Measurements from ENCODE around the gene SREBF1.

The SREBF1 gene

DNA sequence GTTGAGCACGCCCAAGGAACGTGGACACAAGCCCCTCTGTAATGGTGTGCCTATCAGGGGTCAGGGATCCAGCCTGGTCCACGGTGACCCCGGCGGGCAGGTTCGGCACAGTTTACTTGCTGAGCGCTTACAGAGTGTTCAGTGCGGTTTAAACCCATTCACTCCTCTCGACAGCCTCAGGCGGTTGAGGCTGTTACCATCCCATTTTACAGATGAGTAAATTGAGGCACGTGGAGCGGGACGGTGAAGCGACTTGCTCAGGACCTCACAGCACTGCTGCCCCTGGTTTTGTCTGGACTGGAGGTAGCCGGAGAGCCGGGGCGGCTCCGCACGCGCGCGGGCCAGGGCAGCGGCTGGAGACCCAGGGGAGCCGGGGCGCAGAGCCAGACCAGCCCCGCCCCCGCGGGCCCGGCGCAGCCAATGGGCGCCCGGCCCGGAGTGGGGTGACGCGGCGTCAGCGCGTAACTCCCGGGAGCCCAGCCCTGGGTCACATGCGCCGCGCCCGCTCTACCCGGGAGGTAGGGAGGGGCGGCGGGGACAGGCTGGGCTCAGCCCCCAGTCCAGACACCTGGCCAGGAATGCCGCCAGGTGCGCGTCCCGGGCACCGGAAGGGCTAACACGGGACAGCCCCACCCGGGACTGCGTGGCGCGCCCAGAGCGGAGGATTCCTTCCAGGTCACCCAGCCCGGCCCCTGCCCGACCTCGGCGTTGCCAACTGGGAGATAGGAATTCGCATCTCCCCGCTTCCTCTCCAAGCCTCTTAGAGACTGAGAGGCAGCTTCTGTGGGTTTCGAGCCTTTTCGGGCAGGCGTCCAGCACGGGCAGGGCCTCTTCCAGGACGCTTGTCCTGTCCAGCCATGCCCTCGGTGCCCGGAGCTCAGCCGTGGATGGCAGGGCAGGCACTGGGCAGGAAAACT is 3.3 kb upstream of the SREBF1 start:
- DNase-seq, result peak; percentile 95

DNA sequence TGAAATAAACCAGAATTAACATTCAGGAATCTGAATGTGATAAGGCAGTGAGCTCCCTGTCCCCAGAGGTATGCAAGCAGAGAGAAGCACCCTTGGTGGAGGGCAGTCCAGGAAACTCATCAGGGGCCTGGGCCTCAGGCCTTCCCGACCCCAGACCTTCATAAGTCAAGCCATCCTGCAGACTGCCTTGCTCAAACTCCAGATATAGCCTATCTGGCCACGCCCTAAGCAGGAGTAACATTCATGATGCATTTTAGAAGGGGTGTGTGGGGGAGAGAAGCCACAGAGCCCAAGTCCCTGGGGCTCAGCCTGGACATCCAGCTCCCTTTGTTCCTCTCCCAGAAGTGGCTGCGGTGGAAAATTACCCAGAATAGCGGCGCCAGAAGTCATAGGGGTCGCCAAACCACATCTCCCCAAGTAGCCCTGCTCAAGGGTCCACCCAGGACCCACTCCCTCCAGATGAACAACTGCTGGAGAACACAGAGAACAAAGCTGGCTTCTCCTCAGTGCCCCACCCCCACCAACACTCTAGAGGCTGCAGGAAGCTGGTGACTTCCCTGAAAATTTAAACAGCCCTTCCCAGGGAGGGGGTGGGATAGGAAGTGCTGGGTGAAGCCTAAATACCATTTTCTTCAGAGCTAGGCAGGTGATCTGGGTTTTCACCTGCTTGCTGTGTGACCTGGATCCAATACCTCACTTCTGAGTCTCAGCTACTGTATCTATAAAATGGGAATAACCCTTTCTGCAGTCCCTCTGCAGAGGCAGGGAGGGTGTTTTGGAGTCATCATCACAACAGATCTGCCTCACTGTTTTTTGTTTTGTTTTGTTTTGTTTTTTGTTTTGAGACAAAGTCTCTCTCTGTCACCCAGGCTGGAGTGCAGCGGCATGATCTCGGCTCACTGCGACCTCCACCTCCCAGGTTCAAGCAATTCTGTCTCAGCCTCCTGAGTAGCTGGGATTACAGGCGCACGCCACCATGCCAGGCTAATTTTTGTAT is 1.5 kb upstream of the SREBF1 start:
- no peak for DNase-seq

DNA sequence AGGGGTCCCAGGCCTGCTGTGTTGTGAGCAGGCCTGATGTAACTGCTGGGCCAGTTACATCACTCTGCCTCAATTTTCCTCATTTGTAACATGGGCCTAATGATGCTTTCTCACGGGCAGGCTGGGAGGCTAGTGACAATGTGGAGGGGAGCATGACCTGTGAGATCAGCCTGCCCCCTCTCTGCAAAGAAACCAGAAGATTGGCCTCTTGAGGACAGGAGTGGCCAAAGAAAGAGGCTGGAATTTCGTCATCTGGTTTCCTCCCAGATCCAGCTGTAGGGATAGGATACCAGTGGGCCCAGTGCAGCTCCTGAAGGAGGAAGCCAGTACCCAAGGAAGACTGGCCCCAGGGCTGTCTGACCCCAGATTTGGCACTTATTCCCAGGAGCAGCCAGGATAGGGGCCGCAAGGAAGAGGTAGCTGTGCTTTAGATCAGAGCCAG is 615 bp upstream of the SREBF1 start:
- no peak for DNase-seq

DNA sequence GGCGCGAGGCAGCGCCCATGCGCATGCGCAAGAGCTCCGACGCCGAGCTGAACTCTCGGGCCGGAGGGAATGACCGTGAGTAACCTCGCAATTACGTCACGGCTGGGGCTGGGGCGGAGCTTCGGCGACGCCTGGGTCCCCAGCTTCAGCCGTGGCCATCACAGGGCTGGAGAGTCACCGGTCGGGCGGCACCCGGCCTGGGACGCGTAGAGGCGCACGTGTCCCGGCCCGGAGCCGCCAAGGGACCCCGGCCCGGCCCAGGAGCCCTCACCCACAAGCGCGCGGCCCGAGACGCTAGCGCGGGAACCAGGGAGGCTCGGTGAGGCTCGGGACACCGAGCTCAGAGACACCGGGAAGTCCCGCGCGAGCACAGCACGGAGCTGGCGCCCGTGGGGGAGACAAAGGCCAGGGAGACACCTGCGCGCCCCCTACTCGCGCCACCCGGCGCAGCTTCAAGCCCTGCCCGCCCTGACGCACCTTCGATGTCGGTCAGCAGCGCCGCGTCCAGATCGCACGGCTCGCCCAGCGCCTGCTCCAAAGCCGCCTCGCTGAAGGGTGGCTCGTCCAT is 452 bp downstream of the SREBF1 start:
- DNase-seq, result peak; percentile 96

DNA sequence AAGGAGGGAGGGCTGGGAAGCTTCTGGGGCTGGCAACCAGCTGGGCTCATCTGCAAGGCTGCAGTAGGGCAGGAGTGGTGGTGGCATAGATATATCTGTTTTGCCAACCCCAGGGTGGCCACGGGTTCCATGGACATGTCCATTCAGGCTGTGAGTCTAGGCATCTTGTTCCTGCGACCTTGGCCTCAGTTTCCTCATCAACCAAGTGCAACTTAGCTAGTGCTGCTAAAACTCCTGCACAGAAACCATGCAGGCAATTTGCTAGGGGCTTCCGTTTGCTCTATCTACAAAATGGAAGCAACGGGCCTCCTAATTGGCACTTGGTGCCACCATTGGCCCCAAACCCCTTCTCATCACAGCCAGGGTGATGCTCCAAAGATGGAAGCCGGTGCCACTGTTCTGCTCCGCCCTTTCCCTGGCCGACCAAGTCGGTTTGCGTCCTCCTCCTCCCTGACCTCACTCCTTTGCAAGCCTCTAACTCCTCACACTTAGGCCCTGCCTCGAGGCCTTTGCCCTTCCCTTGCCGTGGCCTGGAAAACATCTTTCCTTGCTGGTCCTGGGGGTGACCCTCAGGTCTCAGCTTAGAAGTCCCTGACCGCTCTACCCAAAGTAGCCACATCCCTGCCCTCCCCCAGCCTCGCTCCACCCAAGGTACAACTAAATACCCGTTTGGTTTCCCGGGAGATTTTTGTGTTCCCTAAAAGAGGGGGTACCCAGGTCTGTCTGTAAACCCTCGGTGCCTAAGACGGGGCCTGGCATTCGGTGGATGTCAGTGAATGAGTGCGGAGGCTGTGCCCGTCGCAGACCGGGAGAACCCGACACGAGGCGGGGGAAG is 1.2 kb downstream of the SREBF1 start:
- DNase-seq, result no peak

DNA sequence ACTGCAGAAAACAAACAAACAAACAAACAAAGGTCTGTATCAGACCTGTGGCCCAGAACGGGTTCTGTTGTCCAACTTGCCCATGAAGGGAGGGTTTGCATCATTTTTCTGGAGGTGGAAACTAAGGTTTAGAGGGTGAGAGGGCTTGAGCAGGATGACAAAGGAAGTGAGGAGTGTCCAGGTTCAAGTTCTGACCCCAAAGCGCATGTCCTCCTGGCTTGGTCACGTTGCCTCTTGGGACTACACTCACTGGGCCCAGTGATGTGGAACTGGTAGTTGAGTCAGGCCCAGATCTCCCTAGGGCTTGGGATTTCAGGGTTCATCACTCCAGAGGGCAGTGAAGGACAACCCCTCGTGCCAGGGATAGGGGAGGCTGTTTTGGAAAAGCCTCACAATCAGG is 1.8 kb downstream of the SREBF1 start:
- DNase-seq, result no peak

DNA sequence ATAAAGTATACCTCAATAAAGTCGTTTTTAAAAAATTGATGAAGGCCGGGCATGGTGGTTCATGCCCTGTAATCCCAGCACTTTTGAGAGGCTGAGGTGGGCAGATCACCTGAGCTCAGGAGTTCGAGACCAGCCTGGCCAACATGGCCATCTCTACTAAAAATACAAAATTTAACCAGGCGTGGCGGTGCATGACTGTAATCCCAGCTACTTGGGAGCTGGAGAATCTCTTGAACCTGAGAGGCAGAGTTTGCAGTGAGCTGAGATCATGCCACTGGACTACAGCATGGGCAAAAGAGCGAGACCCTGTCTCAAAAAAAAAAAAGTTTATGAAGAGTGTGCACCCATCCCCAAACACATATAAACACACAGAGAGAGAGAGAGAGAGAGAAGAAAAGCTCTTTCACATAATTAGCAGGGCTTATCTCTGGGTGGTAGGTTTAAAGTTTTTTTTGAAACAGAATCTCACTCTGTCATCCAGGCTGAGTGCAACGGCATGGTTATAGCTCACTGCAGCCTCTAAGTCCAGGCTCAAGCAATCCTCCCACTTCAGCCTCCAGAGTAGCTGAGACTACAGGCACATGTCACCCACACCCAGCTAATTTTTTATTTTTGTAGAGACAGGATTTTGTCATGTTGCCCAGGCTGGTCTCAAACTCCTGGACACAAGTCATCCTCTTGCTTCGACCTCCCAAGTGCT is 3.0 kb downstream of the SREBF1 start:
- no peak for DNase-seq

DNA sequence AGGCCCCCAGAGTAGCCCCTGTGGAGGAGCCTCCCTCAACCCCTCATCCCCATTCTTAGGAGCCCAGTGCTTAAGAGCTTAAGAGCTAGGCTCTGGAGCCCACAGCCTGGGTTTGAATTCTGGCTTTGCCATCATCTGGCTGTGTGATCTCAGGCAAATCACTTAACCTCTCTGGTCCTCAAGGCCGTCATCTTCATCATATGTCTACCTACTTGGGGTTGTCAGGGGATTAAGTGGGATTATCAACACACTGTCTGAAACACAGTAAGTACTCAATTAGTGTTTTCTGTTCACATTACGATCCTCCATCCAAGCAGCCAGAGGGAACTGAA is 4.8 kb downstream of the SREBF1 start:
- no peak for DNase-seq

DNA sequence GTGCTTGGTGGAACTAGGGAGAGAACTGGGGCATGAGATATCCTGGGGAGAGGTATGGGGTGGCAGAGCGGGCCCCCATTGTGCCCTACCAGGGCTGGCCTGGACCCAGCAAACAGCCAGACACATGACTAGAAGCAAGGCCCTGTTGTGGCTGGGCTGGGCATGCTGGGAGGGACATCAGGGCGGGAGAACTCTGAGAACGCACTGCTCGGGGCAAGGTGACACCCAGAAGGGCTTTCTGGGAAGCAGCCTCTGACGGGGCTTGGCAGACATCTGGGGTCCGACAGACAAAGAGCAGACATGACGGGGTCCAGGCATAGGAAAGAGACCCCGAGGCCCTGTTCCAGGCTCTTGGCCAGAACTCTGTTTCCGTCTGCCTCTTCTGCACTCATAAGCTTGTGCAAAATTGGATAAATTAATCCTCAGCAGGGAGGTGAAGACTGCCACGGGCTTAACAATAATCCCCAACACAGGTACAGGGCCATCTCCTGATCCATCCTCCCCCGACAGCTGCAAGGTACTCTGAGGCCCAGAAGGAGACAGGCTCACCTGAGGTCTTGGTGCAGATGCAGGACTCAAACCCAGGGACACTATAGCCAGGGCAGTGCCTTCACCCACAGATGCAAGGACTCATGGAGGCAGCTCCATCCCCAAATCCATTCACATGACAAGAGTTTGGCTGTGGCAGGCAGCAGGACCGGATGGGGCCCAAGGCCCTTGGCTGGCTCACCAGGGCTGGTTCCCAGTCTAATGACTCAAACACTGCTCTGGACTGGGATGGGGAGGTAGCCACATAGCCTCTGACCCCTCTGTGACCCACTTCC is 5.4 kb downstream of the SREBF1 start:
- no peak for DNase-seq

DNA sequence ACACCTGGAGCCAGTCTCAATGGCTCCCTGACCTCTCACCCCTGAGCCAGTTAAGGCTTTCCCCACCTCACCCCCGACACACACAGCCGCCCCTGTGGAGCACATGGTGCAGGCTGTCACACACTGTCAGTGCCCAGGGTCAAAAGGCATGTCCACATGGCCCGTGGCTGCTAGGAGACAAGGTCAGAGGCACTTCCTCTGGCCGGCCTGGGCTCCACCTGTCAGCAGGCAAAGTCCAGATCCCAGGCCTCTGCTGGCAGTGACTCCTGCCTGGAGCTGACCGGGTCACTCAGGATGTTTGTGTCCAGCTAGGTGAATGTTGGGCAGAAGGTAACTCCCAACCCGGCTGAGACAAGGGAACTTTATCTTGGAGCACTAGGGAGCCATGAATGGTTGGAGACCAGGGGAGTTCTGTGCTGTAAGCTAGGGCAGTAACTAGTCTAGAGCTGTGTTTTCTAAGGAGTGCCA is 6.0 kb downstream of the SREBF1 start:
- DNase-seq, result no peak

DNA sequence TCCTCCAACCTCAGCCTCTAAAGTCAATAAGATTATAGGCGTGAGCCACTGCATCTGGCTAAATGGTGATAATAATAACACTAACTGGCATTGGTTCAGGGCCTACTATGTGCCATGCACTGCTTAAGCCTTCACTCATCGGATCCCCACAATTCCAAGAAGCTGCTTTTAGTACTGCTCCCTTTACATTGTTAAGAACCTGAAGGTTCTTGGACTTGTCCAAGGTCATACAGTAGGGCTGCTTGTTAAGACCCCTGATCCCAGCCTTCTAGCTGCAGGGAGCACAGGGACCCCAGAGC is 6.6 kb downstream of the SREBF1 start:
- DNase-seq, result no peak

DNA sequence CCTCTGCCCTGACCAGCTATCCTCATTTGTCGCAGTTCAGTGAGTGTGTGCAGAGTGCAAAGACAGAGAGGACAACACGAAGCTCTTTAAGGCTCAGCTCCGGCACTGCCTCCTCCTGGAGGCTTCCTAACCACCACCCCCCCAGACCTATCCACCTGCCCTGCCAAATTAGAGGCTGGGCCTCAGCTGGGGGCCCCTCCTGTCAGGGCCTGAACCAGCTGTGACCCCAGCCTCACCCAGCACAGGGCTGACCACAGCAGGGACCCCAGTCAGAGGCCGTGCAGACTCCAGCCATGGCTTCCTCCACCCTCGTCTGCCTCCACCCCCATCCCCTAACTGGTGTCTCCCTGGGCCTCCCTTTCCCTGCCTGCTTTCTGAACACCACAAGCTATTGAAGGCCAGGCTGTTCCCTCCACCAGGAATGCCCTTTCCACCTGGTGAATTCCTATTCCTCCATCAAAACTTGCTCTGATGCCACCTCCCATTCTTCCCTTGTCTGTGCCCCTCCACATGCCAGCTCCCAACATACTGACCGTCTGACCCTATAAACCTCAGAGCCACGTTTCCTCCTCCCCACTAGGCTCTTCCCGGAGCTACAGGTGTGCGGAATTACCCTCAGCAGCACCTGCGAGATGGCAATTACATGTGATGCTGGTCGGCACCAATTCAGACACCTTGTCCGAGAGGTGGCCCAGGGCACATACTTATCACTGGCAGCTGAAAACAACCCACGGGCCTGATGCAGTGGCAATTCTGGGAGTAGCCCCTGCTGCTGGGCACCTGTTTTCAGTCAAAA is 8.8 kb downstream of the SREBF1 start:
- no peak for DNase-seq

DNA sequence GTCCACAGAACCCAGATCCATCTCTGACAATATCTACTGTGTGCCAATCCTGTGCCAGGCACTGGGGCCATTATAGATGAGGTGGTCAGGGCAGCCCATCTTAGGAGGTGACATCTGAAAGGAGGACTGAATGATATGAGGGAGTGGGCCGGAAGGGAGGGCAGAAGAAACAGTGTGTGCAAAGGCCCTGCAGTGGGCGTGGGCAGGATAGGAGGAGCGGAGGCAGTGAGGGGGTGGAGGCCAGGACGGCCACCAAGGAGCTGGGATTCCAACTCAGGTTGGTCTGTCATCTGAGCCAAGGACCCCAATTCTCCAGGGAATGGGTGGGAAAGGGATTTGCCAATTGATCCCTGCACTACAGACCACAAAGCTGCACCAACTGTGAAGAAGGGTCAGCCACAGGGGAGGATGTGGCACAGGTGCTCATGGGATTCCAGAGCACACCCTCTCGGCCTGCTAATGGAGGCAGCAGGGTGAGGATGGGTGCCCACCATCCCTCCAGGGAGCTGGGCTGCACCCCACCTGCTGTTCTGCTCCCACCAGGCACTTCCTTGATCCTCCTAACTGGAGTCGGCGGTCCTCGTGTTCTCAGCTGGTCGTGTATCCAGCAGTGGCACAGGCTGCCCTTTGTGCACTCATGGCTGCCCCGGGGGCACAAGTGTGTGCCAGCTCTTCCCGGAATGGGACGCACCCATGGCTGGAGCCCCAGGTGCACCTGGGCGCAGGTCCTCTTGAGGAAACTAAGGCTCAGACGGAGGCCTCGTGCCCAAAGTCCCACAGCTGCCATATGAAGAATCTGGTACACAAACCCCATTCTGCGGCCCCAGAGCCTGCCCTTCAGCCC is 9.6 kb downstream of the SREBF1 start:
- no peak for DNase-seq

DNA sequence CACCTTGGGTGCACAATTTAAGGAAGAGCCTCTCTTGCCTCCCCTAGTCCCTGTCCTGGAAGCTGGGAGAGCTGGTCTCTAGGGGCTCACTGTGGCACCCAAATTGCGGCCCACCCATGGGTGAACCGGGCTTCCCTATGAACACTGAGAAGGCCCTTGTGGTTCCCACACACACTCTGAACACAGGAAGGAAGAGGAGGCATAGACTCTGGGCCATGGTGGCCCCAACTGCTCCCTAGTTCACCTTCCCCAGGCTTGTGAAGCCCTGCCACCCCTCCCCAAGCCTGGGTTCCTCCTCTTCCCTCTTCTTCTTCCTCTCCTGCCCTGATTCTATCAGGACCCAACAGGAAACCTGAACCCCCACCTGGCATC is 10.5 kb downstream of the SREBF1 start:
- no peak for DNase-seq

DNA sequence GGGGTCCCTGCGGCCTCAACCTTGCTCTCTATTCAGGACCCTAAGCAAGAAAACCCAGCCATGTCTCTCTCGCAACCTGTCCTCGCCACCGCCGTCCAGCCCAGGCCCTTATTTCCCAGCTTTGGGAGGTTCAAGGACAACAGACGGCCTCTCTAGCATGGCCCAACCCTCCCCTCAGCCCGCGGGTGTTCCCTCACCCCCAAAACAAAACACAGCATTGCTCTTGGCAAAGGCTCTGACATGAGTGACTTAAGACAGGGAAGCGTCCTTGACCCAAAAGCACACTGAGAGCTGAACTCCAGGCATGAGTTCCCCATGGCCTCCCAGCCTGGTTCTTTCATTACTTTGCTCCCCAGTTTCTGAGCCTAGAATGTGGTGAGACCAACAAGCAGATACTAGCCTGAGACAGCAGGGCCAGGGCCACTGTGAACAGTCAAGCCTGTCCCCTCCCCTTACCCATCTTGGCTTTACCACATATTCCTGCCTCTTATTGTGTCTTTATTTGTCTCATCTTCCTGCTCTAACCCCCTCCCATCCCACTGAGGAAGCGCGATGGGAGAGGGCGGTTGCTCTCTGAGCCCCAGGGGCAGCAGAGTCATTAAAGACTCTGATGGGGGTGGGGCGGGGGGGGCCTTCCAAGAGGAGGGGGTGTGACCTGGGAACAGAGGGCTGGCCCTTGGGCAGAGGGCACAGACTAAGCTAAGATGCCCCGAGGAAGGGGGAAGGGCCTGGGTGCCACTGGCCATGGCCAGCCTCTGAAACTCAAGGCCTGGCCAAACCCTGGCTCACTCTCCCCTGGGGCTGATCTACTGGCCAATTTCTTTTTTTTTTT is 11.8 kb downstream of the SREBF1 start:
- DNase-seq, result peak; percentile 28

DNA sequence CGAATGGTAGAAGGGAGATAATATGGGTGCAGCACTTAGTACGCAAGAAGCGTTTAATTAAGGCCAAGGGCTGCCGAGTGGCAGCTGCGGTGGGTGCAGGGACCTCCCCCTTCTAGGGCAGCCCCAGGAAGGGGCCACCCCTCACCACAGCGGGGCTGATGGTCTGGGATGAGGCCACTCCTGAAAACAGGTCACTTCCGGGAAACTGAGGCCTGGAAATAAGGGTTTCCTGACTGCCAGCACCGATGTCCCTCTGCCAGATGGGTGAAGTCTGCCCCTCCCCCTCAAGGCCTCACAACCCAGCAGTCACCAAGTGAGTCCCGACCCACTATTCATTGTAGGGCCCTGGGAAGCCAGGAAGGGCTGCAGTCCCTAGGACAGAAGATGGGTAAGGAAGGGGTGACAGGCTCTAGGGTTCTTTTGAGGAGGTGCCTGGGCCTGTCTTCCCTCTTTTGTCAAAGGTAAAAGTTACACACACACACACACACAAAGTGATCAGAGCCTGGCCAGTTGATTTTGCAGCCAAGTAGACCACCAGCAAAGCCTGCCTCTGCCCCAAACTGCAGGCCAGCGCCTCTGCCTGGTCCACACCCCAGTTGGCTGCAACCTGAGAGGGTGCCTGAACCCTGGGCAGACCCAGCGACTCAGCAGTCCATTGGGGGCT is 12.5 kb downstream of the SREBF1 start:
- DNase-seq, result peak; percentile 46

DNA sequence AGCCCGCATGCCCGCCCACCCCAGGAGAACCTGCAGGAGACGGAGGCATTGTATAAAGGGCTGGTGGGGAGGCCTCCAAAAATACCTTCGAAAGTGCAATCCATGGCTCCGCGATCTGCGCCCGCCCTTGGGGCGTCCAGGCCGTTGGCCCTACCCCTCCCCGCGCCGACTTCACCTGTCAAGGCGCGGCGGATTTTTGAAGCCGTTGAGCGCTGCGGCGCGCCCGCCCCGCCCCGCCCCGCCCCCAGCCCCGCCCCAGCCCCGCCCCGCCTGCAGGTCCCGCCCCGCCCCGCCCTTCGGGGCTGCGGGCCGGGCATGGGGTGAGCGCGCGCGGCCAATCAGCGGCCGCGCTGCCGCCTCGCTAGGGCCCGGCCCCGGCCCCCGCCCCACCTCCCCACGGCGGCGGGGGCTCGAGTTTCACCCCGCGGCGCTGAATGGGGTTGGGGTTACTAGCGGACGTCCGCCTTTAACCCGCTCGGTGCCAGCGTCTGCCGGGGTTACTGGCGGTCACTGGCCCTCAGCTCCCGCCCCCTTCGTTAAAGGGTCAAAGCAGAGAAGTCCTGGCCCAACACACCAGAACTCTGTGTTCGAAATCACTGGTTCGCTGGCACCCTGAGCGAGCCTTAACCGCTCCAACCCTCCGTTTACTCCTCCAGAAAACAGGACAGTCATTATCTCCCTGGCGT is 13.2 kb downstream of the SREBF1 start:
- DNase-seq, result peak; percentile 100
